Loucy (cell line): ENCODE data around the gene AGAP1.

Experiments
- CTCF ChIP-seq: fragments of 200-600 bp; sonication (generic); conservative IDR thresholded peaks from 2 replicates; pipeline ENCODE4 v1.5.1; 2014; ENCODE audit warnings: mild to moderate bottlenecking, antibody characterized with exemption, low read length
- EZH2phosphoT487 ChIP-seq: fragments of 200-600 bp; IDR thresholded peaks from 2 replicates; pipeline ENCODE4 v1.6.1; 2018; ENCODE audit warnings: antibody characterized with exemption, mild to moderate bottlenecking, moderate library complexity, borderline replicate concordance

- no peak for TF ChIP-seq CTCF
- TF ChIP-seq EZH2phosphoT487, result no peak
Observed at GRCh38 chr2:235472443-235472842, 21.4 kb upstream of the AGAP1 start.
